GM19397 (cell line): ENCODE data around the gene ZBTB16.
"Not testable (repeated sequence)": the region's sequence is repeated elsewhere in the genome, so short reads cannot be mapped to it uniquely, and the experiment has no call there.

Experiments
- ATAC-seq: cut with Tn5 transposase; IDR thresholded peaks from one replicate; pipeline ENCODE4 v1.9.1; 2021; ENCODE audit warnings: mild to moderate bottlenecking, moderate library complexity; ENCODE audit not compliant: unreplicated experiment

The ZBTB16 gene

DNA sequence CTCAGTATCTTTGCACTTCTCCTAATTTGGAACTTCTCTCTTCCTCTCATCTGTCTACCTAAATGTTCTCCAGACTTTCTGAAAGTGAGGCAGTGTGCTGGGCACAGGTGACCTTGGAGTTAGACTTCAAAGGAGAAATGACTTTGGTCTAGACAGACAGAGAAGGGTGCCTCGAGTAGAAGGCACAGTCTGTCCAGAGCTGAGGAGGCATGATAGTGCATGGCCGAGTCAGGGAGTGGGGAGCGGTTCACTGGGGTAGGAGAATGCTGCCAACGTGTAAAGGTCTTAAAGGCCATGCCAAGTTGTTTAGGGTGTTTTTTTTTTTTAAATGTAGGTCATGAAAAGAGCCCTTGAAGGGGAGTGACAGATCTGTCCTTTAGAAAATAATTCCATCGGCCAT, 17.3 kb upstream of the ZBTB16 start:
- ATAC-seq = no peak

DNA sequence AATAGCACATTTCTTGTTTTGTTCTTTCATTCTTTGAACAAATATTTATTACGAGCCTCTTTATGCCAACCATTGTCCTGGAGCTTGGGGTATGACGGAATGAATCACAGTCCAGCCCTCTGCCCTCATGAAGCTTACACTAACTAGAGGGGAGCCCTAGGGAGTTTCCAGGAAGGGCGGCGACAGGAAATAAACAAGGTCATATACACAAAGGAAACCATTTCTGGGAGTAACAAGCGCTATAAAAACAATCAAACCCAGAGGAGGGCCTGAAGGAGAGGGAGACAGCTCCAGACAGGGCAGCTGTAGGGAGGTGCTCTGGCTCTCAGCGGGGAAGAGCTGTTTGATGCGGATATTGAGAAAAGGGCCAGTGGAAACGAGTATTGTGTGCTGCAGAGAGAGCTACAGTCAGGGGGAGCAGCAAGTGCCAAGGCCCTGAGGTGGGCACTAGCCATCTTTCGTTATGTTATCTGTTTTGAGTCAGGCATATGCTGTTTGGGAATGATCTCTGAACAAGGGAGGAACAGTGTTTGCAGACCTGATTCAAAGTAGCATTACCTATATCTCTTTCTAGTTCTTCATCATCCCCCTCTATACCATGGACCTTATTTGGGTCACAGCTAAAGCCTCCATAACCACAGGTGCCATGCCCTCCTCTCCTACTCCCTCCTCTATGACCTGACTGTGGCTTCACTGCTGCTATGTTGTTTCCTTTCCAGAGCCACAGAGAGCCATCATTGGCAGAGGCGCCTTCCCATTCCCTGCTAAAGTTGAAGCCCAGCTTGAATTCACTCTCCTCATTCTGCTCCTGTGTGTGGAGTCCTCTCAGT, 15.3 kb upstream of the ZBTB16 start:
- no peak for ATAC-seq

DNA sequence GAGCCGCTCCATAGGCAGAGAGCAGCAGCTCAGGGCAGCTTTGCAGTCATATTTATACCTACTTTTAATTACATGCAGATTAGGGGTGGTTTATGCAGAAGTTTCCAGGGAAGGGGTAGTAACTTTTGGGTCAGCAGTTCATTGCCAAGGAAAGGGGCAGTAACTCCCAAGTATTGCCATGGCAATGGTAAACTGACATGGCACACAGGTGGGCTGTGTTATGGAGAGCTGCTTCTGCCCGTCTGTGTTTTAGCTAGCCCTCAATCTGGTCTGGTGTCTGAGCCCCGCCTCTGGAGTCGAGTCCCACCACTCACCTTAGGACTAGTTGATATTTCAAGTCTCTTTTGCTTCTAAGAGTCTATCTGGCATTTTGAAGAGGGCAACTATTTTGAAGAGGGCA, 12.2 kb upstream of the ZBTB16 start:
- no peak for ATAC-seq

DNA sequence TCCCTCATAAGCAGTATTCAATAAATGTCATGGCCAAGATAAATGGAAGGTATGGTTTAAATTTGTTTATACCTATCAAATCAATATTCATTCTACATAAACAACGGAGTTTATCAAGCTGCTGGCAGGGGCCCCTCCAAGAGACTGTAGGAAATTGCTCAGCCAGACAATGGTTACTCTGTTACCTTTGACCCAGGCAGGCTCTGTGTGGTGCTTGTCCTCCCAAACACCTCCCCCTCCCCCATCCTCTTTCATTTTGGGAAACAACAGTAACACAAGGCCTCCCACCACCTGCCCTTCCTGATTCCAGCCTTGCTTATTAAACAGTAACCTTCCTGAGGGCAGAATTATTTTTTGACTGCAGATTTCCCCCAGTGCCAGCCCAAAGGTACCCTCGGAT, 10.5 kb upstream of the ZBTB16 start:
- ATAC-seq = no peak

DNA sequence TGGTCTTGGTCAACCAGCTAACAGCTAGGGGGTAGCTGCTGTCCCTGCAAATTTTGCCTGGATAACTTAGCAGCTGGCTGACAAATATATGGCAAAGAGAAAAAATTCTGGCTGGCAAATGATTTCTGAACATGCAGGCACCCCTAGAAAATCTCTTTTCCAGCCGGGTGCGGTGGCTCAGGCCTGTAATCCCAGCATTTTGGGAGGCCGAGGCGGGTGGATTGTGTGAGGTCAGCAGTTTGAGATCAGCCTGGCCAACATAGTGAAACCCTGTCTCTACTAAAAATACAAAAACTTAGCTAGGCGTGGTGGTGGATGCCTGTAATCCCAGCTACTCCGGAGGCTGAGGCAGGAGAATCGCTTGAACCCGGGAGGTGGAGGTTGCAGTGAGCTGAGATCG, 9.7 kb upstream of the ZBTB16 start:
- not testable (repeated sequence) for ATAC-seq

DNA sequence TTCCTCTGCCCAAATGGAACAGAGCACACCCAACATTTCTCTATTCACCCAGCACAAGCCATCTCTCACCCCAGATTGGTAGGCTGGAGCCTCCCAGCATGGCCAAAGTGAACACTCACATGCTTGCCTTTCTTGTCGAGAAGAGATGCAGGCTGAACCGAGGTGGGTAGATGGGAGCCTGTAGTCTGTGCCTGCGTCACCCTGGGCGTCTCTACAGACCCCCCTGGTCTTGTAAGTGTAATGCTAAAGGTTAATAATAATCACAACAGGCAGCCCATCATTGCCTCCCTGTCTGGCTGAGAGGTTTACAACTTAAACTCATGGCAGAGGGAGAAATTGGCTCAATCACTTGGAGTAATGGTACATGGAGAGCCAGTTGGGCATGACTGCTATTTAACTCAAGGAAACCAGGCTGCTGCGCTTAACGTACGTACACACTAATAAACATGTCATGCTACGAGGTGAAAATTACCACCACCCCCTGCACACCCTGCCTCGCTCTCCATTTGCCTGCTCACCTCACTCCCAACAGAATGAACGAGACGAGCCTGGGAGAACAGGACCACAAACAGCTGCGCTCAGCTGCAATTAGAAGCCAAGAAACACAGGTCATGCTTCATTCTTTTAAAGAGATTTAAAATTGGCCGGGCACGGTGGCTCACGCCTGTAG, 9.1 kb upstream of the ZBTB16 start:
- ATAC-seq = no peak

DNA sequence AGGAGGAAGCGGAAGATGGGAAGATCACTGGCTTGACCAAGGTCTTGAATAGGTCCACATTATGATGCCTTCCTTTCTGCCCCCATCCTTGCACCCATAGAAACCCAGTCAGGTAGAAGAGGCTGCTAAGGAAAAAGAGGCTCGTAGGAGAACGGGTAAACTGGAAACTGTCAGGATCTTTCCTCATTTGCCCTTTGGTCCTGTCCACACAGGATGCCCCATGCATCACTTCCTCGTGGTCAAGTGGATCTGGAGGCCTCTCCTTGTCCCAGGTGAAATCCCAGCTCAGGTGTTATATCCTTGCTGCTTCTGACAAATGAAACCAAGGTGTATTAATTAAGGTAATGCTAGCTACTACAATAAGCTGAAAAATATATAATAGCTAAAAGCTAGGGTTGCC, 8.0 kb upstream of the ZBTB16 start:
- no peak for ATAC-seq

DNA sequence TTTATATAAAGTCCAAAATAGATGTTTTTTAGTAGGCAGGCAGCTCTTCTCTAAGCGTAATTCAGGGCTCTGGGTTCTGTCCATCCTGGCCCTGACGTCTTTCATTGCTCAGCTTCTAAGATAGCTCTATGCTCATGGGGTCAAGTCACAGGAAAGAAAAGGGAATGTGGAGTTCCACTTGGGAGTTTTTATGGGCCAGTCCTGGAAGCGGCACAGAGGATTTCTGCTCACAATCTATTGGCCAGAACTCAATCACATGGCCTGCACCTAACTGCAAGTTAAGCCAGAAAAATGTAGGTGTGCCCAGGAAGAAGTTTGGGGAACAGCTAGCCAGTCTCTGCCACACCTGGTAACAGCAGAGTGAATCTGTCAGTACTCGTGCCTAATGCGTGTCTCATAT, 7.4 kb upstream of the ZBTB16 start:
- no peak for ATAC-seq

DNA sequence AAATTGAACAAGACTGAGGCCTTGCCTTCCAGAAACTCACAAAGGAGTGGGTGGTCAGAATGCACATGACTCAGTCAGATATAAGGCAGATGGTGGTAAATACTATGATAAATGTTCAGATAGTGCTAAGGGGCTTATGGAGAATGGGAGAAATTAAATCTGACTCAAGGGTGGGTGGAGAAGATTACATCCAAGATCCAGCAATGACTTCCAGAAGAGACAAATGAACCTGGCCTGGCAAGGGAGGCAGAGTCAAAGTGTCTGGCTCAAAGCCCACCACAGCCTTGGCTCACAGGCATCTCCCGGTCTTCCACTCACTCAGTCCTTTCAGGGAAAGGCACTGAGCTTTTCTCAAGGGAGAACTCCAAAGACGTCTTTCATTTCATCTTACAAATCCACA, 6.1 kb upstream of the ZBTB16 start:
- ATAC-seq = no peak

DNA sequence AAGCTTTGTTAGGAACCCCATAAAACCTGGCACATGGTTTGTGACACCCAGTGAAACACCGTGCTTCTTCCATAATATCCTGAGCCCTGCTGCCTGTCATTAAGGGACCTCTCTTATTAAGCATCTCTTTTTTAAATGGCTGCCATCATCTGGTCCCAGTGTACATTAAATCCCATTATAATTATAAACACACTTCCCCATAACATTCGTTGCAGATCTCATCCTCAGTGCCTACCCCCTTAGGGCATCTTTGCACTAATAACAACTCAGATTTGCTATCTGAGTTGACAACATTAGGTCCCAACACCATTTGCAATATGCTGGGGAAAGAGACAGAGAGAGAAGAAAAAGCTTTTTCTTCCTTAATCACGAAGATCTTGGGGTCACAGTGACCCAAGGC, 4.7 kb upstream of the ZBTB16 start:
- ATAC-seq = no peak

DNA sequence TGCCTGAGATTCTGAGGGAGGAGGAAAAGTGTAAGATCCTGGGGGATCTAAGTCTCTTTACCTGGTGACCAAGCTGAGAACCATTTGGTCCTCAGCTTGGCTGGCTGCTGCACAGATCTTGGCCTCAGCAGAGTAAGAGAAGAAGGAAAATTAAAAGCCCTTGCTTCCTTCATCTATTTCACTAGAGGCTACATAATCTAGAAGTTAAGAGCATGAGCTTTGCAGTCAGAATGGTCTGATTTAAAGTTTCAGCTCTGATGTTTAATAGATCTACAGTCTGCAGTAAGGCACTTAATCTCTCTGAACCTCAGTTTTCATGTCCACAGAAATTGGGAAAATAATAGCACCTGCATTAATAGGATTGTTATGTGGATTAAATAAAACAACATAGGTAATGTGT, 3.1 kb upstream of the ZBTB16 start:
- no peak for ATAC-seq

DNA sequence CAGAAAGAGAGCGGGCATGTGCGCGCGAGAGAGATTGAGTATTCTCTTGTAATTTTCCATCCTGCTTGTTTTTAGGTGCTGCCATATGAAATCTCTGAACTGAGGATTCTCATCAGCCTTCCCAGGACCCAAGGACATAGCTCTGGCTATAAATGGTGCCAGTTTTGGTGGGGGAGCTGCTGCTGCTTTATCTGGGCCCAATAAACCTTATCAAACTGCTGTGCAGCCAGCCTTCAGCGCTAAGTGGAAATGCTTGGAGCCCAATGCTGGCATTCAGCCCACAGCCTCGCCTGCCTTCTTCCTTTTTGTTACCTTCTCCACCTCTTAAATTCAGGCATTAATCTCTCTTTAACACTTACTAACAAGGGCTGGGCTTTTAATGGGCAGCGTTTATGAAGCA, 2.4 kb upstream of the ZBTB16 start:
- no peak for ATAC-seq

DNA sequence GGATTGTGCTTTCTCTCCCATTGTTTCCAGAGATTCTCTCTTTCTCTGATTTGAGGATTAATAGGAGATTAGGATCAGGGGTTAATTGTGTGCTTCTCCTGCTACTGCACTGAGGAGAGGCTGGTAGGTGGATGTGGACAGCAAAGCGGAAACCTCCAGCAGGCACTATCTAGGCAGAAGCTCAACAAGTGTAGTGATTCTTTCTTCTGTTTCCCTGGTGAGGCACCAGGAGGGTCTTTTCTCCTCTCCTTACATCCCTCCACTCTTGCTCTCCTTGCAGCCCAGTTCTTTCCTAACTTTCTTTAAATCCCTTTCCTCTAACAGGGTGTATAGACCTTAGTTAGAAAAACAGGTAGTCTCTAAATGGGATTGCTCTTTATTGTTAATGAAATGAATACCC, 1.9 kb upstream of the ZBTB16 start:
- no peak for ATAC-seq

DNA sequence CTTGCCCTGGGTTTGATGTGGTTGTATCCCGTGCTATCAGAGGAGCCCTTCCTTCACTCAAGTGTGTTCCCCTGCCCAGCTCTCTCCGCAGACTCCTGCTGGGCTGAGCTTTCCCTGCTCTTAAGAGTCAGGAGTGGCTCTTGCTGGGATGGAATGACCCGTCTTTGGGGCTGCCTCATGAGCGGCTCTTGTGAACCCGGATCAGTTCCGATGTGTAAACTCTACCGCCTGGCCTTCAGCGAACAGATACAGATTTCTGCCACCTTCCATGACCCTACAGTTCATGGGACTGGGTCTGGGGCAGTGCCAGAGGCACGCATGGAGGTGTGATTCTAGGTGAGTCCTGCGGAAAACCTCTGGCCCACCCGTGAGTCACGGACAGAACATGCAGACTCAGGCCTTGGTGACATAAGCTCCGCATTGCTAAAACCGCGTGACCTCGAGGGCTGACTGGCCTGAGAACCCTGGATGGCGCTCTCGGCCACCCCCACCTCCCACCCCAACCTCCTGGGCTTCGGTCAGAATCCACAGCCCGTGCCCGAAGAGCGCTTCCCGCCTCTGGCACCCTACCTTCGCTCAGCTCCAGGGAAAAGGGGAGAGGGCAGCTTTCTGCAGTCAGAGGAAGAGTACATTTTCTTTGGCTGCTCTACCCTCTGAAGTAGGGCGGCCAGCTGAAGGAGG, 1.3 kb upstream of the ZBTB16 start:
- no peak for ATAC-seq

DNA sequence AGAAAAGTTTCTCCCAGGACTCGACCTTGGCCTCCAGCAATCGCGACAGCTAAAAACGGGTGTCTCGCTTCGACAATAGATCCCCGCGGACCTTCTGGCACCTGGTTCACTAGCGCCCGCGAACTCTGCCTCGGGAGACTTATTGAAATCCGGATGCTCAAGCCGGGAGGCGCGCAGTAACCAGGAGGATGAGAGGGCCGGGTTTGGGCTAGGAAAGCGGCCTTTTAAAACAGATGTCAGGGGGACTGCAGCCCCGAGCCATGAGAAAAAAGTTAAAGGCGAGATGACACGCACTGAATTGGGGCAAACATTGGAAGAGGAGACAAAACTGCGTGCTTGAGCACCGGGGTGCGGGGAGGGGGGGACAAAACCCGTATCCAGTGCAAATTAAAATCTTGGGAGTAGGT, 637 bp upstream of the ZBTB16 start:
- ATAC-seq = no peak

DNA sequence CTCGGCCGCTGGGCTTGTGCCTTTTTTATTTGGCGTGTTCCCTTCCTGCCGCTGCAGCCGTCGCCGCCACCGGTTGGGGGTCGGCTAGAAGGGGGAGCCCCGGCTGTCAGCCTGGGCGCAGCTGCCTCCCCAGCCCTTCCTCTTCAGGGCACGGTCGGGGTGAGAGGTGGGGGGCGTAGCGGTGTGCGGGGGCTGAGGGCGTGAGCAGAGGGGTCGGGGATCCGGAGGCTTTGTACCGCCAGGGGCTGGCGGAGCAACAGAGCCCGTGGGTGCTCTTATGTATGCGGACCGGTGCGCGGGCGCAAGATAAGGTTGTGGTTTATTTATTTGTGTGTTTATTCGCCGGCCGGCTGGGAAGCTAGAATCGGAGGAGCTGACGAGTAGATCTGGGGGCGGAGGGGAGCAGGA, 477 bp downstream of the ZBTB16 start:
- ATAC-seq = no peak

DNA sequence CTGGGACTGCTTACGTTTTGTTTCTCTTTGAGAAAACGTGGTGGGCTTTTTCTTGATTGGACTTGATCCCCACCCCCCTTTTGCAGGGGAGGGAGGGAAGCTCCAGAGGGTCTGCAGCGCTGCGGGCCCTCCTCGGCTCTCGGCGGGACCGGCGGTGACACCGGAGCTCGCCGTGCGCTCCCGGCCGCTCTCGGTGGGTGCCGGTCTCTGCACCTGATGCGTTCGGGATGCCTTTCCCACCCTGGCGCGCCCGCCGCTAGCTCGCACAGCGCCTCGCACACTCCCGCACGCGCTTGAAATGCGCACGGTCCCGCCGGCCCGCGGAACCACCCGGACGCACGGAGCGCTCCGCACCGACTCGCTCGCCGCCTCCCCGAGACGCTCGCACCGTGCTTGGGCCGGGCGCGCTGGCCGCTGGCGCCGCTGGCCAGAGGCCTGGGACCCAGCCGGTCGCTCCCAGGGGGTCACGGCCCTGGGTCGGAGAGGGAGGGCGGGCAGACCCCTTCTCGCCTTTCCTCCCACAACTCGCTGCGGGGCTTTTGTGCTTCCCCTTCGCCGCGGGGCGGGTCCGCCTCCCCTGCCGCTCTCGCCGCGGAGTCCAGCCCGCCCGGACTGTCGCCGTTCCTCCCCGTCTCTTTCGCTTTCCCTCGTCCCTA, 1.0 kb downstream of the ZBTB16 start:
- ATAC-seq = no peak

DNA sequence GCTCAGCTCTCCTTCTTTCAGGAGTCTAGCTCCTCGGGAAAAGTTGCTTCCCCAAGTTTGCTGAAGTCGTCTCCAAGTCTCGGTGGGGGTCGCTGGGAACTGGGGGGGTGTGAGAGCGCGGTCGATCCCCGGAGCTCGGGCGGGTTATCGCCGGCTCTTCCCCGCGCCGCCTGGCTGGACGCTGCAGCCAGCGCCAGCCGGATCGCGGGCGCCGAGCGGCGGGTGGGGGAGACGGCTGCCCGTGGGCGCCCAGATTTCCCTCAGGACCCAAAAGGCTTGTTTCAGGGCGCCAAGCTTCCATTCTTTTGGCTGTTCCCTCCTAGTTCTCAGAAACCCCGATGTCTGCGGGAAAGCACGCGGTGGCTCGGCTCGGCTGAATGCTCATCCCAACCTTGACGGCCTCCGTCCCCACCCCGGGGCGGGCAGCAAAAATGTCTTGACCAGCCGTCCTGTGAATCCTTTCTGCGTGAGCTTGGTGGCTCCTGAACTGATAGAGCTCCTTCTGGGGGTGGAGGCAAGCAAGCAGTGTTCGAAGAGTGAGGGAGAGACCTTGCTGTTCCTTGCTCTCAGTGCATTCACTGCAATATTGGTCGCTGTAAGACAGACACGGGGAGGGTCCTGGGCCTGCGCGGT, 1.7 kb downstream of the ZBTB16 start:
- ATAC-seq = no peak

DNA sequence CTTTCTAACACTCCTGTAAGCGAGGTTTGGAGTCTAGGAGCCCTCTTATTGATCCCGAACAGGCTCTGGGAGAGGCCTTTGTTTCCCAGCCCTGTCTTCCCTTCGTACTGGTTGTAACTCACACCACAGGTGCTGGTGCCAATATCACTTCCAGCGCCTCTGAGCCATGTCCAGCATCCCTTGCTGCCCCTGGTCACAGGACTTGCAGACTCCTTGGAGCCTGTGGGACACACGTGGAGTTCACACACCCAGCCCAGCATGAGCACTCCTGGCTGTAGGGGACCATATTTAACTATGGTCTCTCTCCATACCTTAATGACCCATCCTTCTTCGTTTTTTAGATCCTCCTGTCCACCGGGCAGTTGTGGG, 2.2 kb downstream of the ZBTB16 start:
- ATAC-seq = no peak

DNA sequence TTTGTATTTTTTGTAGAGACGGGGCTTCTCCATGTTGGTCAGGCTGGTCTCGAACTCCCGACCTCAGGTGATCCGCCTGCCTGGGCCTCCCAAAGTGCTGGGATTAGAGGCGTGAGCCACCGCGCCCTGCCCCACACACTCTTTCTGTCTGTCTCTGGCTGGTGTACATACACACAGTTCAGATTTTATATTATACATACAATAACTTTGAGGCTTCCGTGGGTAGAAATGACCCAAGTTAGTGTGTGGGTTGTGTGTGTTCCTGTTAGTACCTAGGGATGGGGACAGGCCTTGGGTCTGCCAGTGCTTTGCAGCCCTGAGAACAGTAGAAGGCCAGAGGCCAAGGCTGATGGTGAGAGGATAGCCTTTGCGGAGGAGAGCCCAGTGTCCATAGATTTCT, 2.8 kb downstream of the ZBTB16 start:
- no peak for ATAC-seq

DNA sequence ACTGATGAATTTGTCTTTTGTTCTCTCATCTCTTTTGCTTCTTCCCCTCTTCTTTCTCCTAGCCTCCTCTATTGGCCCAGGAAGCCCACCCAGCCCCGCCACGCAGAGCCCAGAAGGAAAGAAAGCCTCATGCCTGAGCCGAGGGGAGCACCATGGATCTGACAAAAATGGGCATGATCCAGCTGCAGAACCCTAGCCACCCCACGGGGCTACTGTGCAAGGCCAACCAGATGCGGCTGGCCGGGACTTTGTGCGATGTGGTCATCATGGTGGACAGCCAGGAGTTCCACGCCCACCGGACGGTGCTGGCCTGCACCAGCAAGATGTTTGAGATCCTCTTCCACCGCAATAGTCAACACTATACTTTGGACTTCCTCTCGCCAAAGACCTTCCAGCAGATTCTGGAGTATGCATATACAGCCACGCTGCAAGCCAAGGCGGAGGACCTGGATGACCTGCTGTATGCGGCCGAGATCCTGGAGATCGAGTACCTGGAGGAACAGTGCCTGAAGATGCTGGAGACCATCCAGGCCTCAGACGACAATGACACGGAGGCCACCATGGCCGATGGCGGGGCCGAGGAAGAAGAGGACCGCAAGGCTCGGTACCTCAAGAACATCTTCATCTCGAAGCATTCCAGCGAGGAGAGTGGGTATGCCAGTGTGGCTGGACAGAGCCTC, 3.8 kb downstream of the ZBTB16 start:
- ATAC-seq = no peak
